ENCODE measurements around the gene LZTFL1. TPM values are rescaled to one million over a fixed set of nuclear protein-coding genes. Genes with fewer than 3 reads are reported as not detected.

Gene LZTFL1
- total RNA-seq, 1 experiment from 2014 or later = 32.3 TPM

DNA sequence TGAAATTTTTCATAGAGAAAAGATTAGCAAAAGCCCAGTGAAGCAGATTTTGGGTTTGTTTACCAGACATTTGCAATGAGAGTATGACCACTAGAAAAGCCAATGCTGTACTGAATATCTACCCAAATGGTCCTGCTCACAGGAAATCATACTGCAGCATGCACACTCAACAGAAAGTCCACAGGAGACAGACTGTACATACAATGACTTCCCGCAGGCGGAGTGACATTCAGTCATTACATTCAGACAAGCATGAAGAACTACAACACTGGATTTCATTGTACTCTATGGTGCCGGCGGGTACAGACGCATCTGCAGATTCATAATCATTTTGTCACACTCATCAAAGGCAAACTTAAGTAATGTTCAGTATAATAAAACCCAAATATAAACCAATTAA is 11.8 kb downstream of the LZTFL1 start:
- in situ Hi-C loops (cut with HindIII; ENCODE audit: low pct_unique_long_range_greater_than_20kb, low sequenced_read_pairs) = no loop called here
- DNase-seq (ENCODE audit: low read depth, low spot score) = peak; percentile 74

DNA sequence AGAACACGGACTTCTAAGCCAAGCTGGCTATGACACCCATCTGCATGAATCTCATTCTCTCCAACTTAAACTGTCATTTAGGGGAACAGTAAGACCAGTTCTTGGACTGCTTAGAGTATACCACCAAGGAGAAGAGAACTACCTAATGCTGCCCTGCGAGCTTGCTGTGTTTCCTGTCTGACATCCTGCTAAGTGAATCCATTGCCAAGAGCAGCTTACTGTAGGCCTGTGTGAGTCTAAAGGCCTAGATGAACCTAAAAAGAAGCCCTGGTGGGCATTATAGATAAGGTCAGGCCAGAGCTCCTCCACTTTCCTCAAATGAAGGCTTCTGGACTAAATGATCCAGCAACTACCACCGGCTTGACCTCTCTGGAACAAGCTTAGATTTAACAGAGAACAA is 15.0 kb downstream of the LZTFL1 start:
- in situ Hi-C loops (cut with HindIII; ENCODE audit: low pct_unique_long_range_greater_than_20kb, low sequenced_read_pairs) = no loop called here
- DNase-seq (ENCODE audit: low read depth, low spot score) = no peak

DNA sequence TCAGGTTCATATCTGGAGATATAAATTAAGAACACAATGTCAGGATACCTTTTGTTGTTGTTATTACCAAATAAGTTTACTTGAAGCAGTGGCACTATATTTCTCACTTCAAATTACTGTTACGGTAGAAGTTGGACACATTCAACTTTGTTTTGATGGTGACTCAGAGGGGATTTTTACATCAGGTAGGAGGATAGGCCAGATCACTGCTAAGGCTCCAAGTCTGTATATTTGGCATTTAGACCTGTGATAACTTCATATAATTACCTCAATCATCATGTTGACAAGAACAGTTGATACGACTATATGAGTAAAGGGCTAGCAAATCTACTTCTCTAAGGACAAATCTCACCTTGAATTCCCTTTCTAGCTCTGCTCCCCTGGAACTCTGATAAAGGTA is 15.6 kb downstream of the LZTFL1 start:
- no peak for DNase-seq (ENCODE audit: low read depth, low spot score)
- in situ Hi-C loops (cut with HindIII; ENCODE audit: low pct_unique_long_range_greater_than_20kb, low sequenced_read_pairs) = no loop called here

DNA sequence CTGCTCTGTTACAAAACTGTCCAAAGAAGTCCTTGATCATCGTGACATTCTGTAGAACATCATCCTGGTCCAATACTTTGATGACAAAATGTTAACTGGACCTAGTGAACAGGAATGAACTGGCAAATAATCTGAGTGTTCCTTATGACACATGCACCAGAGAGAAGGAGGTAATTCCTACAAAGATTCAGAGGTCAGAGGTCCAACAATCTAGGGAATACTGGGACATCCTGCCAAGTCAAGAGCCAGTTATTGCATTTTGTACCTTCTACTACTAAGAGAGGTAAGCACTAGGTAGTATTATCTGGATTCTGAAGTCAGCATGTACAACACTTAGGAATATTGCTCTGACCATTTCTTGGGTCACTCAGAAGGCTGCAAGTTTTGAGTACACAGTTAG is 20.8 kb downstream of the LZTFL1 start:
- in situ Hi-C loops (cut with HindIII; ENCODE audit: low pct_unique_long_range_greater_than_20kb, low sequenced_read_pairs) = no loop called here
- no peak for DNase-seq (ENCODE audit: low read depth, low spot score)

DNA sequence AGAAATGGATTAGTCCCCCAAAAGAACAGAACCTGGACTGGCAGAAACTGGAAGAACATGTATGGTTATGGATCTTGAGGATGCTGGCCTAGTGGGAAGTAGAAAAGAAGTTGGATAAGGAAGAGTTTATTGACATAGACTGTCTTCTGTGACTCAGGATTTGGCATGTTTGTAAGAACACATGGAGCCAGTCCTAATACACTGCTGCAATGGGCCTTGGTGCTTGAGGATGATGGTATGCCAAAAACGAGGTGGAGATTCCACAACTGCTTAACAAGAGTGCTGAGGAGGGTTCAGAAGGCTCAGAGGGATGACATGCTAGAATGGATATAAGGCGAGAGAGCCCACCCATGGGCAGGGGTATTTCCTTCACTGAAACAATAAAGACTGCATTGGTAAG is 22.4 kb downstream of the LZTFL1 start:
- in situ Hi-C loops (cut with HindIII; ENCODE audit: low pct_unique_long_range_greater_than_20kb, low sequenced_read_pairs) = no loop called here
- no peak for DNase-seq (ENCODE audit: low read depth, low spot score)

DNA sequence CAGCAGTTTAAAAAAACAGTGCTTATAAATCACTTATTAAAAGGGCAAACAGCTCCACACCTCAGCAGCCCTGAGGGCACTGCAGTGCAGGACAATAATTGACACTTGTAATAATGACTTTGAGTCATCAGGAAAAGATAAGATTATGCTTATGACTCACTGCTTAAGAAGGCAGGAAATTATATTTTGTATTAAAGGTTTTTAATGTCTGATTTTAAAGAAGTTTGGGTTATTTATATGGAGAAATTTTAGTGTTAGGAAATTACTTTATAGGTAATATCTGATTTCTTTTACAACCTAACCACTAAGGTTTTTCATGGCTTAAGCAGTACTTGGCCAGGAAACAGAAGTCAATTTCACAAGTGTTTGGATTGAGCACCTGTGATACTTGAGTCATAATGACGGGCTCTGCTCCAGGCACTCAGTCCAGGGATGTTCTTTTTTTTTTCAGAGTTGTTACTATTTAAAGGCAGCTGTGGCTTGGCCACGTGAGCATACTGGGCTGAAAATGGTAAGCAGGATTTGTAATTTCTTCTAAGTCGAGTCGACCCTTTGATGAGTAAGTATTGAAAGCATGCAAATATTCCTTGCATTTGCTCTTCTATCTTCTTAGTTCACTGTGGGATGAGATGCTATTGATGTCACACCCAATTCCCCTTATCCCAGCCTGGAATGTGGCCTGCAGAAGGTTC is 23.9 kb downstream of the LZTFL1 start:
- DNase-seq (ENCODE audit: low read depth, low spot score) = peak; percentile 32
- in situ Hi-C loops (cut with HindIII; ENCODE audit: low pct_unique_long_range_greater_than_20kb, low sequenced_read_pairs) = no loop called here

DNA sequence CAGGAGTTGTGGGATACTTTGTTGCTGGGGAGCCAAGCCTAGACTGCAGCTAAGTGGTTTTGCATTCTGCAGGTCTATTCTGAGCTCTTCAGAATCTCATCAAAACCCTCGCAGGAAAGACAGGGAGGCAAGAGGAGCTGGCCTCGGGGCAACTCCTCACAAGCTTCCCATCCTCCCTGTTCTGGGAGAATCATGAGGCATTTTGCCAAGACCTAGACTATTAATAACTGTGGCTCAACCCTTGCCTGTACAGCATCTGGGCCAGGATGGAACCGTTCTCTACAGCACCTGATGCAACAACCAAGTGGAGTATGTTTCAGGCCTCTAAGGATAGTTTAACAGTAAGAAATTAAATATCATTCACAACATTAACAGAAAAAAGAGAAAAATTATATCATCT is 25.4 kb downstream of the LZTFL1 start:
- peak; percentile 26 for DNase-seq (ENCODE audit: low read depth, low spot score)
- in situ Hi-C loops (cut with HindIII; ENCODE audit: low pct_unique_long_range_greater_than_20kb, low sequenced_read_pairs) = no loop called here

DNA sequence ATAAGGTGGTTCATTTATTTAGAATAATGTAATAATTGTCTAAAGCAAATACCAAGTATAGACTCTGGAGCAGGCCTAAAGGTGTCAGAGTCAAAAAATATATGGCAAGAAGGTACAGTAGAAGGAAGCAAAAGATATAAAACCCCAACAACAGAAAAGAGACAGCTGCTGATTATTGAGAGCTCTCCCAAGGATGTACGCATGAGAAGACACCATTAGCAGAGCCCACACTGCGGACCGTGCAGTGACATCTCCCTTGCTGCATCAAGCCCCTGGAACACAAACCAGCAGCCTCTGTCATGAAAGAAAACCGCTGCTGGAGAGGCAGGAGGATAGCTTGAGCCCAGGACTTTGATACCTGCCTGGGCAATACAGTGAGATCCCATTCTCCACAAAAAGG is 27.6 kb downstream of the LZTFL1 start:
- no peak for DNase-seq (ENCODE audit: low read depth, low spot score)

DNA sequence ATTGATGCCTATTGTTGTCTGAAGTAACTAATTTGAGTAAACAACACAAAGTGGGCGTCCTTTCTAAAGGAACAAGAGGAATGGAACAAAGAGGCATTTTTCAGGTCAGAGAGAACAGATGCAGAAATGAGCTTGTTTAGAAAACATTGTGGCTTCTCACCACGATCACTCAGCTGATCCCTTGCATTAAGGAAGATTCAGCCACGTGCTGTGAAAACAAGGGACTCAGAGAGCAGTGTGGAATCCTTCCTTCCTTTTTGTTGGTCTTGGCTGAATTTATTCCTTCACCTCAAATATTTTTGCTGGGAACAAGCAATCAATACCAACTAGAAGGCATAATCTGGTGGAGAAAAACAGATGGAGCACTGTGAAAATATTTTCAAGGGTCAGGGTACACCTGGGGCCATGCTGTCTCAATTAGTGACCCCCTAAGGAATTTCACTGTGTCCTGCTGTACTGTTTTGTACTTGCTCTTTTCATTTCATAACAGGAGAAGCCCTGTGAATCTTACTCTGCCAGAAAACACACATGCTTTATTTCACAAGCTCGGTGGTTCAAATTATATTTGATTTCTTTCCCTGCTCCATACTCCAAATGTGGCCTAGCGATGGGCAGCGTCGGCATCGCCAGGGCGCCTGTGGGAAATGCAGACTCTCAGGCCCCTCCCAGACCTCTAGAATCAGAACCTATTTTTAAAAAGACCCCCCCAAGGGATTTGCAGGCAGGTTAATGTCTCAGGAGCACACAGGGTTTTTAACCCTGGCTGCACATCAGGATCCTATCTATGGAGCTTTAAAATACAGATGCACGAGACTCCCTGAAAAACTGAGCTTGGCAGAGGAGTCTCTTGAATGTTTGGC is 34.0 kb downstream of the LZTFL1 start:
- peak; percentile 57 for DNase-seq (ENCODE audit: low read depth, low spot score)
- in situ Hi-C loops (cut with HindIII; ENCODE audit: low pct_unique_long_range_greater_than_20kb, low sequenced_read_pairs) = no loop called here

More for the DNA sequence above, 27.6 kb downstream of the LZTFL1 start:
- in situ Hi-C loops (cut with HindIII; ENCODE audit: low pct_unique_long_range_greater_than_20kb, low sequenced_read_pairs) = no loop called here

DNA sequence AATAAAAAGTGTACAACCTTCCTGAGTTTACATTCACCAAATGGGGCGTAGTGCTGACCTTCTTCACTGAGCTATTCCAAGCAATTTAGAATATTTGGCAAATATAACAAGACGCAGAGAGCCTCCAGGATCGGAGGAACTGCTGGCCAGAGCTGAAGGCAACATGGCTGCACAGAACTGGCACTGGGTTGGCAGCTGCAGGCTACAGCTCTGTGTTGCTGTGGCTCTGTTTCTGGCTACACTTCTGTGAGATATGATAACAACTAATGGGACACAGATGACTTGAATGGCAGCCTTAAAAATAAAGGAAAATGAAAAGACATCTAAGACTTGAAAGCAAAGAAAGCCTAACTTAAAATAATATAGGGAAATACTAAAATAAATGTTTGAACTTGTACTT is 34.8 kb downstream of the LZTFL1 start:
- in situ Hi-C loops (cut with HindIII; ENCODE audit: low pct_unique_long_range_greater_than_20kb, low sequenced_read_pairs) = no loop called here
- DNase-seq (ENCODE audit: low read depth, low spot score) = no peak

DNA sequence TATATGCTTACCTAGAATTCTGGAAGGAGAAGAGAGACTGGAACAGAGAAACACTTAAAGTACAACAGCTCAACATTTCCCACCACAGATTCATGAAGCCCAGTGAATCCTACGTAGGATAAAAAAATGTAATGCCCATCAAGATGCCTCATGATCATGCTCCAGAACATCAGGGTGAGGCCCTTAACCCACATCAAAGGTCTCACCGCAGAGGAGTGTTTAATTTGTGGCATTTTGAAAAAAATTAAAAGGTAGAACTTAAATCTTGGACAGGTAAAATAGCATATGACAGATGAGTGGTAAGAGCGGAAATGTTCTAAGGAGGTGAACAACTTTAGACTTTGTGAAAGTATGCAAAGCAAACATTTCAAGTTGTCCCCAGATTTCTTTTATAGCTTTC is 35.8 kb downstream of the LZTFL1 start:
- in situ Hi-C loops (cut with HindIII; ENCODE audit: low pct_unique_long_range_greater_than_20kb, low sequenced_read_pairs) = no loop called here
- DNase-seq (ENCODE audit: low read depth, low spot score) = no peak

DNA sequence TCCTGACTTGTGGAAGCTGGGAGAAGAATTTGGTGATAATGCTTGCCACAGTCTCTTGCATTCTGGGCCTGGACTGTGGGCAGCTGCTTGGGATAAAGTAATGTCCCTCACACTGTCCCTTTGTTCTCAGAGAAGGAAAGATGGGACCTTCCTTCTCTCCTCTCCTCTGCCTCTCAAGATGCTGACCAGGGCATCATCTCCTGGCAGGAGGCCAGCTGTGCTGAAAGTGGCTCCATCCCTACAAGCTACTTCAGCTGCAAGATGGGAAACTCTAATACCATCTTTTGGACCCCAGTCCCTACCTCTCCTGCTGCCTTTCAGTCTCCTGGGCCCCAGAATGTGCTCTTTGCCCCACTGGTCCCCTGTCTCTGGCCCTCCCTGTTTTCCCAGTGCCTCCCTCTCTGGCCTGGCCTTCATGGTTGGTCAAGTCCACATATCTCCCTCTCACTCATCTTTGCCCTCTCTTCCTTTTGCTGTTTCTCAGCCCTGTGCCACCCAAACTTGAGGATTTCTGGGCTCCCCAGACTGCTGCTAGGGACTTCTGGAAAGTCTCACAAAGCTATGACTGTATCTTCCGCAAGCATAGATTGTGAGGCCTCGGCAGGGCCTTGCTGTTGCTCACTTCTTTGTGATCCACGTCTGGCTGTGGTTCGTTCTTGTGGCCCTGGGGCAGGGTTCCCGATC is 38.5 kb downstream of the LZTFL1 start:
- DNase-seq (ENCODE audit: low read depth, low spot score) = no peak
- in situ Hi-C loops (cut with HindIII; ENCODE audit: low pct_unique_long_range_greater_than_20kb, low sequenced_read_pairs) = no loop called here

DNA sequence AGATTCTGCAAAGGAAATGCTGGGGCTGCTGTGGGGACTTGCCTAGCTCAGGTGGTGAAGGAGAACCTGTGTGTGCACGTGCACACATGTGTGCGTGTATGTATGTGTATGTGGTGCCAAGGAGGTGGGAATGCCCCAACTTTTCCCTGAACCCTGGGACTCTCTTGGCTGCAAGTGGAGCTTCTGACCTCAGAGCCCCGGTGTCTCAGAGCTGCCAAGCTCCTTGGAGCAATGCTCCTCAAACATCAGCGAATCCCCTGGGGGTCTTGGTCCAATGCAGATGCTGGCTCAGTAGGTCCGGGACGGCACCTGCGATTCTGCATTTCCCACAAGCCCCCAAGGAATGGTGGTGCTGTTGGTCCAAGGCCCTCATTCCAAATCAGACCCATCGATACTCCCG is 39.8 kb downstream of the LZTFL1 start:
- in situ Hi-C loops (cut with HindIII; ENCODE audit: low pct_unique_long_range_greater_than_20kb, low sequenced_read_pairs) = no loop called here
- no peak for DNase-seq (ENCODE audit: low read depth, low spot score)

DNA sequence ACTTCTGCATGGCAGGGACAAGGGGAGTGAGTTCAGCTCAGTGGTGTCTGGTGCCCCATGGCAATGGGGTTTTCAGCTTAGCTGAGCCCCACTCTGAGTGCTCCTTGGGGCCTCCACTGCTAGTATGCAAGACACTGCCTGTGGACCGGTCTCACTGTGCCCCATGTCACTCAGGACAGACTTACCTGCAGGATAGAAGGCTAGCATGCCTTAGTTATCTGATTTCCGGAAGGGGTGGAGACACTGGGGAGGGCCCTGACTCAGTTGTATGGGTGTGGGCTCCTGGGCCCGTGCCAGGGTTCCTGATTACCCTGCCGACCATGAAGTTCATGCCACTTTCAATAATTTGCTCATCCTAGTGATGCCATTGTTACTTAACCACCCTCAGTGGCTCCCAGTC is 41.3 kb downstream of the LZTFL1 start:
- in situ Hi-C loops (cut with HindIII; ENCODE audit: low pct_unique_long_range_greater_than_20kb, low sequenced_read_pairs) = no loop called here
- no peak for DNase-seq (ENCODE audit: low read depth, low spot score)

DNA sequence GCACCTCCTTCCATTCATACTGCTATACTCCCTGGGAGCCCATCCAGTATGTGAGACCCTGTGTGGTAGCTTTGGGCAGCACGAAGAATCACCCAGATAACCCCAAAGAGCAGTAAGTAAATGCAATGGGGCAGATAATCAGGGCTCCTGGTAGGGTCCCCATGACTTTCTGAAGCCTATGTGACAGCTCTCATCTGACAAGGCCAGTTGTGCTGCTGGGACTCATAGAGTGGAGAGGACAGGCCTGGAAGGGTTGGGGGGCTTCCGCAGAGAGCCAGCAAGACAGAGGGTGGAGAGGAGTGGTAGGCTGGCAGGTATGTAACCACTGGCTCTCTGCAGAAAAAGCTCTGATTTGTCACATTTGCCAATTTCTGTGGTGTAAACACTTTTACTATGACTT is 42.3 kb downstream of the LZTFL1 start:
- no peak for DNase-seq (ENCODE audit: low read depth, low spot score)
- in situ Hi-C loops (cut with HindIII; ENCODE audit: low pct_unique_long_range_greater_than_20kb, low sequenced_read_pairs) = no loop called here

DNA sequence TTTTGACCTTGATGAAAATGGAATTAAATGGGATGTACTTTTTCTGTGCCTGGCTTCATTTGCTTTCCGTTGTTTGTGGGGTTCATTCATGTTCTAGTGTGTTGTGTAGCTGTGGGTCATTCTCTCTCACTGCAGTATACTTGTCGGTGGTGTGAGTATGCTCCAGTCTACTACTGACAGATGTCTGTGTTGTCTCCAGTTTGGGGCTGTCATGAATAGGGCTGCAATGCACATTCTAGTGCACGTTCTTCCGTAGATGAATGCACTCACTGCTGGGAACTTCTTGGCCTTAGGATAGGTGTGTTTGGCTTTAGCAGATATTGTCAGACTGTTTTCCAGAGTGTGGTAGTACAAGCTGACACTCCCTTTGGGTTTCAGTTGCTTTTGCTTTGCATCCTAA is 43.9 kb downstream of the LZTFL1 start:
- DNase-seq (ENCODE audit: low read depth, low spot score) = no peak
- in situ Hi-C loops (cut with HindIII; ENCODE audit: low pct_unique_long_range_greater_than_20kb, low sequenced_read_pairs) = no loop called here

DNA sequence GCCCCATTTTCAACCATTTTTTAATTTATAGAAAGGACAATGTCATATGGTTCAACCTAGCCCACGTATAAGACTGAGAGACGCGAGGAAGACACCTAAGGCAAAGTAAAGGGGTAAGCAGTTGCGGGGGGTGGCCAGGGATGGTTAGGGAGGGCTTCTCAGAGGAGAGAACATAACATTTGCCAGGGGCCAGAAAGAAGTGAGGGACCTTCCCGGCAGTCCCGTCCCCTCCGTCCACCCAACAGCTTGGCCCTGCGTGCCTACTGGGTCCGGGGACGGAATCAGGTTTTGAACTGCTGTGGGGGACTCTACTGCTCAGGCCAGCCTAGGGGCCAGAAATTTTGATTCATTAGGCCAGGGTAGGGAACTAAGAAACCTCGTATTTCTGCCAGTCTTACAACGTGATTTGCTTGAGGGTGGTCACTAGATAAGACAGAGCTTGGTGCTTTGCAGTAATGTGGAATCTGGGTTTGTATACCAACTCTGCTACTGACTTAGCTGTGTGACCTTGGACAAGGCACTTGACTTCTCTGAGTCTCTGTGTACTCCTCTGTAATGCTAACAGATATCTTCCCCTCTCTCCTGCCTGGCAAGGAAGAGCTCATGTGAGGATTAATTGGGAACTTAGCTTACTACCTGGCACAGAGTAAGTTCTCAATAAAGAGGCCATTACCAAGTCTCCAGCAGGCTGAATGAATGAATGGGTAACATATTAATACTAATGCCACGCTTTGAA is 44.8 kb downstream of the LZTFL1 start:
- in situ Hi-C loops (cut with HindIII; ENCODE audit: low pct_unique_long_range_greater_than_20kb, low sequenced_read_pairs) = no loop called here
- no peak for DNase-seq (ENCODE audit: low read depth, low spot score)

Measured in SK-MEL-5 (cell line).